NCI-H2081 treated with DMSO at 0.1 percent for 48 hours (cell line): ENCODE measurements around the gene FGF2.
"Not testable (repeated sequence)": the region's sequence is repeated elsewhere in the genome, so short reads cannot be mapped to it uniquely, and the experiment has no call there.

Experiments used
- DNase-seq: peaks from one replicate; lab custom pipeline; 2025; lab: John Stamatoyannopoulos, UW

FGF2 gene

GRCh38 chr4:122826553-122827257 is at the start of gene FGF2:
Gene FGF2 (plus strand): TSS chr4:122826831. CDS start chr4:122827175, 344 bp downstream.
- no peak for DNase-seq

DNA sequence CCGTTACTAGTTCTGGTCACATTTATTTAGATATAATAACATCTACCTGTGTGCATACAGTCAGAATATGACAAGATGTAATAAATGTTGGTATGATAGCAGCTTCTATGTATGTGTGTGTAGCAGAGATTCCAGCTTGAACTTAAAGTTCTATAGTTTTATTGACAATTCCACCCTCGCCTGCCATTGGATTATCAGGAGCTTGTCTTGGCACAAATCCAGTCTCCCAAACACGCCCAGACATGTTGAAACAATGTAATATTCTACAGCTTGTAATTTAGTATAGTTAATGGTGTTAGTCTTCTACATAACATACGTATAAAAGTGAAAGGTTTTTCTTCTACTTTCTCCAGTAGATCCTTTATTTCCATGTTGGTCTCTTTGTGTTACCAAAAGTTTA is 49.7 kb upstream of the FGF2 start:
- DNase-seq: no peak

GRCh38 chr4:122777846-122778673 is 48.6 kb upstream of the FGF2 start:
- no peak for DNase-seq

DNA sequence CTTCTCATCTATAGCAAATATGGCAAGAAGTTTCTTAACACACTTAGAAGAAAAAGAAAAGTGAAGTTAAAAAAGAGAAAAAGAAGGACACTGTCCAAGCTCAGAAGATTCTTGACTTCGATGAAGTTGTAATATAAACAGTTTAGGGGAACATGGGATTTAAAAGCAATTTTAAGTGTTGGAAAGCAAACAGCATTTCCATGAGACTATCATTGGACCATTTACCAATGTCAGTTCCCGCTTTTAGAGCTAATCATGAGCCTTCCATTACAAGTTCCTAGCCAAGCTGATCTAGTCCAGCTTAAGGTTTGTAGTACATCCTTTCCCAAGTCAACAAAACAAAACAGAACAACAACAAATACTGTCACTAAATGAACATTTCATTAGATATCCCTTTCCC is 45.1 kb upstream of the FGF2 start:
- DNase-seq: no peak

- no peak for DNase-seq
Measured at GRCh38 chr4:122783301-122784215, 43.1 kb upstream of the FGF2 start.

DNA sequence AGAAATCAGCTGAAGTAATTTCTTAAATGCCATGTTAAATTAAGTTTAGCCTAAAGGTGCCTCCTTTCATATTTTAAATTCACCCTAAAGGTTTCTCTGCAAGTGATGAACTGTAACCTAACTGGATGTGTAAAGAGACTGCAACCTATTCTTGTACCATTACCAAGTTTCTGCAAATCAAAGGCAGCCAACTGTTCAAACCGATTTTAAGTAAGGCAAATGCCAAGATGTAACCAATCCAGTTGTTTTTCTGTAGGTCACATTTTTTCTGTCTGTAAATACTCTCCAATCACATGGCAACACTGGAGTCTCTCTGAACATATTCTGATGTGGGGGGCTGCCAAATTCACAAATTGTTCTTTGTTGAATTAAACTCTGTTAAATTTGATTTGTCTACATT is 42.4 kb upstream of the FGF2 start:
- no peak for DNase-seq

DNA sequence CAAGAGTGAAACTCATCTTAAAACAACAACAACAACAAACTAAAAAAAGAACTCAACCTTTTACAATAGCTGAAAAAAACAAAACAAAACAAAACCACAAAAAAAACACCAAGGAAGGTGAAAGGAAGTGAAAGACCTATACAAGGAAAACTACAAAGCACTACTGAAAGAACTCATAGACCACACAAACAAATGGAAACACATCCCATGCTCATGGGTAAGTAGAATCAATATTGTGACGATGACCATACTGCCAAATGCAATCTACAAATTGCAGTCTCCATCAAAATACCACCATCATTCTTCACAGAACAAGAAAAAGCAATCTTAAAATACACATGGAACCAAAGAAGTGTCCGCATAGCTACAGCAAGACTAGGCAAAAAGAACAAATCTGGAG is 41.5 kb upstream of the FGF2 start:
- no peak for DNase-seq

- DNase-seq: not testable (repeated sequence)
Measured at GRCh38 chr4:122786296-122786695, 40.3 kb upstream of the FGF2 start.

DNA sequence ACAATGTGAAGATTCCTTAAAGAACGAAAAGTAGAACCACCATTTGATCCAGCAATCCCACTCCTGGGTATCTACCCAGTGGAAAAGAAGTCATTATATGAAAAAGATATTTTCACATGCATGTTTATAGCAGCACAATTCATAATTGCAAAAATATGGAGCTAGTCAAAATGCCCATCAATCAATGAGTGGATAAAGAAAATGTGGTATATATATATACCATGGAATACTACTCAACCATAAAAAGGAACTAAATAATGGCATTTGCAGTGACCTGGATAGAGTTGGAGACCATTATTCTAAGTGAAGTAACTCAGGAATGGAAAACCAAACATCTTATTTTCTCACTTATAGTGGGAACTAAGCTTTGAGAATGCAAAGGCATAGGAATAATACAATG is 39.7 kb upstream of the FGF2 start:
- DNase-seq: not testable (repeated sequence)

- no peak for DNase-seq
Measured at GRCh38 chr4:122787940-122788339, 38.7 kb upstream of the FGF2 start.

GRCh38 chr4:122788935-122789334 is 37.7 kb upstream of the FGF2 start:
- no peak for DNase-seq

DNA sequence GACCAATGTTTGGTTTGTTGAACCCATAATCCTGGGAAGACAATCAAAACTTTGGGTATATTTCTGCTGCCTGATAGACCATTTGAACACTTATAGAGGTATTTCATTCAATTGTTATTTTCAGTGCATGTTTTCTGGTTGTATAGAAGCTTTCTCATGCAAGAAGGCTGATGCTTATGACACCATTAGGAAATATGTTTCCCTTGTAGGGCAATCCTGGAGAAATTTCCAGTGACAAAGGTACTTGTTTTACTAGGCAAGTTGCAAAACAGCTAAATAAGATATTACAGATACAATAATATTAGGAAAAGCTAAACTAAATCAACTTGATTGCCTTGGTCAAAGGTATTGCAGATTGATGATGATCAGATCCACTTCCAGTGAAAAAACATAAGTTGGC is 32.8 kb upstream of the FGF2 start:
- no peak for DNase-seq

DNA sequence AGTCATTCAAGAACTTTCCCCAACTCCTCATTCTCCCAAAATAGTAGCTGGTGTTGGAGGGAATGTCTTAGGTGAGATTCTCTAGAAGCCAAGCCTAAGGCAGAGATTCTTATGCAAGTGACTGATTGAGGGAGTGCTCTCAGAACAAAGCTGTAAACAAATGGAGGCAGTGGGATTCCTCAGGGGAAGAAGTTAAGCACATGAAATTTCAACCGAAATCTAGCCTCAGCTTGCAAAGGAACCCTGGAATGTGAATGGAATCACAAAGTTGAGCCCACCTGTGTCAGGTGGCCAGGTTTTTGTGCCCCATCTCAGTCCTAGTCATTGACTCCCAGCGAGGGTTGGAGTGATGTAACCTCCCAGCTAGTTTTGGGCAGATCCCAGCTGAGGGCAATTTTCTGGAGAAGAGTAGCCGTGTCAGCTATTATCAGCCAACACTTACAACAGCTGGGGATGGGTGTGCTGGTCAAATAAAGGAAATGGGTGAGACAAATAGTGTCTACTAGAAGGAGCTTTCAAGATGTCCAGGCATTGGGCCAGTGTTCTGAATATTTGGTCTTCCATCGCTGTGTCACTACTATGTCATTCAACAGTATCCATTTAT is 29.7 kb upstream of the FGF2 start:
- no peak for DNase-seq

DNA sequence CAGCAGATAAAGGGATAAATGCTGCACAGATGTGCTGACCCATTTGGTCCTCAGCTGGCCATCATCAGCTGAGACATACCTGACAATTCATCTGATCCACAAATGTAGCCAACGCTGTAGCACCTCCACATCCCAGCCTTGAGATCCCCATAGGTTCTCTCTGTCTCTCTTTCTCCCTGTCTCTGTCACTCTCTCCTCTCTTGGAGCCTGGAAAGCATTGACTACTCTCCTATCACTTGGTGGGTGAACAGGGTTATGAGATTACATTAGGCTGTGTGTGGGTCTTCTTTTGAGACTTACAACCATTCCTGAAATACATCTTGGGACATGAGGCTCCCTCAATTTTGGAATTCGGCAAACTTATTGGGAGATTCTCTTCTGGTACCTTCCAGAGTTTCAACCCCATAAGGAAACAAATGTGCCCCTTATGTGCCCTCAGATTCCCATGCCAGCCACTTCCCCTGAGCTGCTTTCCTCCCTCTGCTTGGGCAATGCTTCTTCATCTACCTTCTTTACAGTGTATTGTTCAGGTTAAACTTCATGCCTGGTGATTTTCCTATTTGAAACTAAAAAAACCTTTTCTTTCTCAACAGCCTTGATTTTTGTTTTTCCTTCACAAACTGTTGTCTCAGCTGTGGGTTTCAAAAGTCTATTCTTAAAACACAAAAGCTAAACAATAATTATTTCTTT is 29.1 kb upstream of the FGF2 start:
- no peak for DNase-seq

DNA sequence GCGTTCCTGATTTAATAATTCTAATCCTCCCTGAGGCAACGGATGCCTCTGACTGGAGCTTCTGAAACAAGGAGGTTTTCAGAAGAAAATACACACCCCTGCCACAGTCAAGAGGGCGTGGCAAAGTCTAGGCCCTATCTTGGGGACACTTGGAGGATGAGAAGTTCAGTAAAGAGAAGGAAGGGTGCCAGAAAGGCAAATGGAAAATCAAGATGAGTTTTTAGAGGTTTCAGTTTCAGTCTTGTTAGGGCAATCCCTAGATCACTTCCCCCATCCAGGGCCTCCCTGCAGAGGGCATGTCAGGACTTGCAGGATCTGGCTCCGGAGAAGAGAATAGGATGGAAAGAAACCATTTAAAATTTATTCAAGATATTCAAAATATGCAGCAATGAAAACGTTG is 28.5 kb upstream of the FGF2 start:
- no peak for DNase-seq

DNA sequence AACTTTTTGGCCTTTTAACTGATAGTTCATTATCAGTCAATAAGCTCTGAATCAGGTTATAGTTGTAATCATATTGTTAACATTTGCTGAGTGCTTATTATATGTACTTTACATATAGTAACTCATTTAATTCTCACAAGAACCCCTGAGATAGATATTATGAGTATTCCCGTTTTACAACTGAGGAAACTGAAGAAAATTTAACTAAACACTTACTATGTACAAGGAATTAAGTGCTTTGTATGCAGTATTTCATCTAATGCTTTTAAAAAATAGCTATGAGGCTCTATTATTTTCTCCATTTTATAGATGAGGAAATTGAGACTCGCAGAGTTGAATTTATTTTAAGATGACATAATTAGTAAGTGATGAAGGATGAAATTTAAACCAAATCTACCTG is 27.7 kb upstream of the FGF2 start:
- DNase-seq: no peak

DNA sequence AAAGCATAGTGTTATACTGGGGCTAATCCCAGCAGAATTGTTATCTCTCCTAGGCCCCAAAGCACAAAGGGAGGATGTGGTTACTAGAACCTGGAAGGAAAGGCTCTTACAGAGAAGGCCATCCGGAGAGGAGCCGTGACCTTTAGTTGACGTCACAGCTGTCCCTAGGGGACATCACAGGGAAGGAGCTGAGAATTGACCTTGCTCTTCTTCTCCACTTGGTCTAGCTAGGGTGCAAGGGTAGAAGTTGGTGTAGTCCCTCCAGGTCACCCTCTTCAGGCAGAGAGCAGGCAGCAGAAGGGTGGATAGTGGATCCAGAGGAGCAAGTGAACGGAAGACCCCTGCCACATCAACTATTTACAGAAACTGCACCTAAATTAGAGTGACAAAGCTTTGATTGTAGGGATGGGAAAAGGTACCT is 22.8 kb upstream of the FGF2 start:
- DNase-seq: no peak

GRCh38 chr4:122806981-122807679 is 19.5 kb upstream of the FGF2 start:
- no peak for DNase-seq

- no peak for DNase-seq
Measured at GRCh38 chr4:122810669-122811068, 16.0 kb upstream of the FGF2 start.

DNA sequence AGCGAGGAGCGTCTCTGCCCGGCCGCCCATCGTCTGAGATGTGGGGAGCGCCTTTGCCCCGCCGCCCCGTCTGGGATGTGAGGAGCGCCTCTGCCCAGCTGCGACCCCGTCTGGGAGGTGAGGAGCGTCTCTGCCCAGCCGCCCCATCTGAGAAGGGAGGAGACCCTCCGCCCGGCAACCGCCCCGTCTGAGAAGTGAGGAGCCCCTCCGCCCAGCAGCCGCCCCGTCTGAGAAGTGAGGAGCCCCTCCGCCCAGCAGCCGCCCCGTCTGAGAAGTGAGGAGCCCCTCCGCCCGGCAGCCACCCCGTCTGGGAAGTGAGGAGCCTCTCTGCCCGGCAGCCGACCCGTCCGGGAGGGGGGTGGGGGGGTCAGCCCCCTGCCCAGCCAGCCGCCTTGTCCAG is 14.8 kb upstream of the FGF2 start:
- DNase-seq: not testable (repeated sequence)

- not testable (repeated sequence) for DNase-seq
Measured at GRCh38 chr4:122812823-122813222, 13.8 kb upstream of the FGF2 start.
